K562 (cell line): Measurements from ENCODE around the gene RNFT1. TPM values are rescaled to one million over a fixed set of nuclear protein-coding genes. Genes with fewer than 3 reads are reported as not detected.

Experiments
- ADNP ChIP-seq: fragments of 200-800 bp; sonication (Bioruptor generic); IDR thresholded peaks from 2 replicates; pipeline ENCODE4 v1.6.1; 2016; ENCODE audit warnings: missing genetic modification characterization, missing compliant biosample characterization
- CCAR2 ChIP-seq: fragments of 200-400 bp; formaldehyde crosslinking; IDR thresholded peaks from 2 replicates; pipeline ENCODE4 v1.6.1; 2017; ENCODE audit warnings: mild to moderate bottlenecking, low read depth, low read length
- CCNT2 ChIP-seq: IDR thresholded peaks from 2 replicates; pipeline ENCODE4 v1.6.1; 2011; ENCODE audit warnings: borderline replicate concordance, low read depth, mild to moderate bottlenecking, moderate library complexity, mixed read lengths, low read length; ENCODE audit not compliant: insufficient read length; ENCODE audit errors: extremely low read depth
- EGR1 ChIP-seq: fragments of 450-650 bp; conservative IDR thresholded peaks from 2 replicates; pipeline ENCODE4 v1.6.1; 2017; ENCODE audit warnings: mild to moderate bottlenecking
- MTF1 ChIP-seq: fragments of 250-450 bp; sonication (Bioruptor Pico); IDR thresholded peaks from 2 replicates; pipeline ENCODE4 v1.9.0; 2021; ENCODE audit warnings: moderate library complexity, mild to moderate bottlenecking, inconsistent platforms, borderline replicate concordance
- MYBL2 ChIP-seq, 2 experiments: fragments of 450-650 bp in 1 of 2; sonication (generic) in 1 of 2; formaldehyde crosslinking in 1 of 2; IDR thresholded peaks; 2 replicates each; pipeline versions ENCODE4 v1.6.1 to v1.8.1; 2017 to 2022; ENCODE audit warnings: borderline replicate concordance in 1 of 2, inconsistent platforms in 1 of 2, low read depth in 1 of 2, mild to moderate bottlenecking in 1 of 2, missing genetic modification reagents in 1 of 2, moderate library complexity in 1 of 2
- NCOR1 ChIP-seq: fragments of 450-650 bp; IDR thresholded peaks from 2 replicates; pipeline ENCODE4 v1.6.1; 2016; ENCODE audit warnings: mild to moderate bottlenecking, moderate library complexity
- STAT5B ChIP-seq: fragments of 250-450 bp; sonication (Bioruptor Pico); IDR thresholded peaks from 2 replicates; pipeline ENCODE4 v1.8.0; 2021; ENCODE audit warnings: mild to moderate bottlenecking, inconsistent platforms
- TCF7L2 ChIP-seq: fragments of 150-350 bp; IDR thresholded peaks from 2 replicates; pipeline ENCODE4 v1.6.1; 2016; ENCODE audit warnings: low read depth, mild to moderate bottlenecking, low read length, moderate library complexity
- ZFPM2 ChIP-seq: fragments of 250-450 bp; sonication (Bioruptor Pico); IDR thresholded peaks from 2 replicates; pipeline ENCODE4 v1.5.1; 2022; ENCODE audit warnings: mild to moderate bottlenecking
- ZNF324 ChIP-seq: fragments of 250-450 bp; sonication (Bioruptor Pico); IDR thresholded peaks from 2 replicates; pipeline ENCODE4 v1.4.0; 2020; ENCODE audit warnings: mild to moderate bottlenecking
- polyA plus RNA-seq, 8 experiments: library from polyadenylated mRNA; depleted of rRNA in 4 of 8; stranded (reverse) in 5 of 8; unstranded in 3 of 8; fragments of >200 nt; fragmentation: Nextera tagmentation in 2 of 8; fragmentation: Illumina TruSeq in 1 of 8; extraction: Ambion mirVana in 2 of 8; extraction: Trizol in 1 of 8; gene quantifications; 2 replicates each; pipeline versions ENCODE4 v1.2.1 to v1.2.3, GENCODE V29; 2011 to 2014; ENCODE audit warnings: inconsistent platforms in 1 of 8, missing spikeins in 1 of 8
- total RNA-seq, 7 experiments: library from RNA; depleted of rRNA in 6 of 7; stranded (reverse); fragments of >200 nt in 6 of 7; fragmentation: Illumina TruSeq in 2 of 7; extraction: Trizol in 2 of 7; gene quantifications; 2 replicates each; pipeline versions ENCODE4 v1.2.1 to v1.2.3, GENCODE V29; 2011 to 2021; ENCODE audit warnings: low replicate concordance in 1 of 7
- TF ChIP-seq, protein P1 (sequence below), 2 experiments: fragments of 250-450 bp in 1 of 2; fragments of 450-650 bp in 1 of 2; sonication (Bioruptor Pico) in 1 of 2; IDR thresholded peaks; 2 replicates each; pipeline versions ENCODE4 v1.6.1 to v1.8.0; 2016 to 2021; ENCODE audit warnings: mild to moderate bottlenecking in 2 of 2, moderate library complexity in 2 of 2, missing compliant biosample characterization in 1 of 2, missing genetic modification characterization in 1 of 2
- TF ChIP-seq, protein P2 (sequence below), 2 experiments: fragments of 450-650 bp in 1 of 2; sonication (generic) in 1 of 2; formaldehyde crosslinking in 1 of 2; IDR thresholded peaks in 1 of 2; conservative IDR thresholded peaks in 1 of 2; 2 replicates each; pipeline versions ENCODE4 v1.6.1 to v1.8.1; 2016 to 2023; ENCODE audit warnings: mild to moderate bottlenecking in 2 of 2, moderate library complexity in 2 of 2, inconsistent platforms in 1 of 2, missing genetic modification reagents in 1 of 2
- TF ChIP-seq, protein P3 (sequence below), 2 experiments: fragments of 450-650 bp; IDR thresholded peaks; 2 replicates each; pipeline ENCODE4 v1.6.1; 2016; ENCODE audit warnings: mild to moderate bottlenecking in 2 of 2, borderline replicate concordance in 1 of 2, low read depth in 1 of 2, moderate library complexity in 1 of 2

RNFT1 gene
- total and polyA plus RNA-seq, 9 of the 15 experiments (the other 6 are each of a cell fraction or from before 2014, with no cell fraction given), result 15.8 to 61.3 (median 23.5) TPM

DNA sequence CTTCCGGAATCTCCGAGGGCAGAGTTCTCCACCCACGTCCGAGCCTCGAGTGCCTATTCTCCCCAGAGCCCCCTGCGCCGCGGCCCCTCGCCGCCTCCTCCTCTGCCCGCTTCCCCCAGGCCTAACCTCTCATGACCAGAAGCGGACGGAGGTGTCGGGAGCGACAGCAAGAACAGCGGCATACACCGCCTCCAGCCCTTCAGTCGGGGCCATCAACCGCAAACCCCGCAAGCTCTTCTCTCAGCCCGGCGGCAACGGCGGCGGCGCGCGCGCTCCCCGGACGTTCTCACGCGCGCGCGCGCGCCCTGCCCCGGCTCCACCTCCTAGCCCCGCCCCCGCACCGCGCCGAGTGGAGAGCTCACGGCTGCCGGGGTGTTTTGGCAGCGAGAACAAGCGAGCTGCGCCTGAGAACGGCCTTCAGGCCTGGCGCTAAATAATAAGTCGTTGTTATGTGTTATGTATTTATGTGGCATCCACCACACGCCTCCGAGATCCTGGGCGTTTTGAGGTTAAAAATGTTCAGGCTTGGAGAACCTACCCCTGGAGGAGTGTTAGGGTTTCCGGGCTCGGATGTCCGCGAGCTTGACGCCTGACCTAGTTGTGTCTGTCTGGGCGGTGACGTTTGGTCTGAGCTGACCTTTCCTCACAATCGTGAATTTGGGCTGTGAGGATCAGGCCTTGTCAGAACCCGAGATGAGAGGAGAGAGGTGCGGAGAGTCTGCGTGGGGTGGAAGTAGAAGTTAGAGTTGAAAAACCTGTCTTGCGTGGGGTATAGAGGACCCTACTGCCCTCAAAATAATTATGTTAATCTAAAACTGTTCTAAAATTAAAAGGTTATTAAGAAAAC is at the start of gene RNFT1 (continued):
- TF ChIP-seq, protein P1, sequence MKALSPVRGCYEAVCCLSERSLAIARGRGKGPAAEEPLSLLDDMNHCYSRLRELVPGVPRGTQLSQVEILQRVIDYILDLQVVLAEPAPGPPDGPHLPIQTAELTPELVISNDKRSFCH (CRISPR knock-in tag; IDR thresholded peaks at IDR 0.05), result no peak
- TF ChIP-seq, protein P1 (tag; IDR thresholded peaks at IDR 0.05), result peak; percentile 92
- peak; percentile 87 for TF ChIP-seq CCNT2
- peak; percentile 86 for TF ChIP-seq EGR1
- no peak for TF ChIP-seq CCAR2
- TF ChIP-seq ADNP (tag), result no peak
- peak; percentile 89 for TF ChIP-seq NCOR1
- TF ChIP-seq, protein P2, sequence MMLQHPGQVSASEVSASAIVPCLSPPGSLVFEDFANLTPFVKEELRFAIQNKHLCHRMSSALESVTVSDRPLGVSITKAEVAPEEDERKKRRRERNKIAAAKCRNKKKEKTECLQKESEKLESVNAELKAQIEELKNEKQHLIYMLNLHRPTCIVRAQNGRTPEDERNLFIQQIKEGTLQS (IDR thresholded peaks at IDR 0.05), result no peak
- TF ChIP-seq, protein P2 (CRISPR knock-in tag; conservative IDR thresholded peaks at IDR 0.05), result no peak
- TF ChIP-seq MYBL2 (IDR thresholded peaks at IDR 0.05; ENCODE audit: low read depth), result no peak
- no peak for TF ChIP-seq MYBL2 (CRISPR knock-in tag; IDR thresholded peaks at IDR 0.05; ENCODE audit: borderline replicate concordance)
- TF ChIP-seq, protein P3, sequence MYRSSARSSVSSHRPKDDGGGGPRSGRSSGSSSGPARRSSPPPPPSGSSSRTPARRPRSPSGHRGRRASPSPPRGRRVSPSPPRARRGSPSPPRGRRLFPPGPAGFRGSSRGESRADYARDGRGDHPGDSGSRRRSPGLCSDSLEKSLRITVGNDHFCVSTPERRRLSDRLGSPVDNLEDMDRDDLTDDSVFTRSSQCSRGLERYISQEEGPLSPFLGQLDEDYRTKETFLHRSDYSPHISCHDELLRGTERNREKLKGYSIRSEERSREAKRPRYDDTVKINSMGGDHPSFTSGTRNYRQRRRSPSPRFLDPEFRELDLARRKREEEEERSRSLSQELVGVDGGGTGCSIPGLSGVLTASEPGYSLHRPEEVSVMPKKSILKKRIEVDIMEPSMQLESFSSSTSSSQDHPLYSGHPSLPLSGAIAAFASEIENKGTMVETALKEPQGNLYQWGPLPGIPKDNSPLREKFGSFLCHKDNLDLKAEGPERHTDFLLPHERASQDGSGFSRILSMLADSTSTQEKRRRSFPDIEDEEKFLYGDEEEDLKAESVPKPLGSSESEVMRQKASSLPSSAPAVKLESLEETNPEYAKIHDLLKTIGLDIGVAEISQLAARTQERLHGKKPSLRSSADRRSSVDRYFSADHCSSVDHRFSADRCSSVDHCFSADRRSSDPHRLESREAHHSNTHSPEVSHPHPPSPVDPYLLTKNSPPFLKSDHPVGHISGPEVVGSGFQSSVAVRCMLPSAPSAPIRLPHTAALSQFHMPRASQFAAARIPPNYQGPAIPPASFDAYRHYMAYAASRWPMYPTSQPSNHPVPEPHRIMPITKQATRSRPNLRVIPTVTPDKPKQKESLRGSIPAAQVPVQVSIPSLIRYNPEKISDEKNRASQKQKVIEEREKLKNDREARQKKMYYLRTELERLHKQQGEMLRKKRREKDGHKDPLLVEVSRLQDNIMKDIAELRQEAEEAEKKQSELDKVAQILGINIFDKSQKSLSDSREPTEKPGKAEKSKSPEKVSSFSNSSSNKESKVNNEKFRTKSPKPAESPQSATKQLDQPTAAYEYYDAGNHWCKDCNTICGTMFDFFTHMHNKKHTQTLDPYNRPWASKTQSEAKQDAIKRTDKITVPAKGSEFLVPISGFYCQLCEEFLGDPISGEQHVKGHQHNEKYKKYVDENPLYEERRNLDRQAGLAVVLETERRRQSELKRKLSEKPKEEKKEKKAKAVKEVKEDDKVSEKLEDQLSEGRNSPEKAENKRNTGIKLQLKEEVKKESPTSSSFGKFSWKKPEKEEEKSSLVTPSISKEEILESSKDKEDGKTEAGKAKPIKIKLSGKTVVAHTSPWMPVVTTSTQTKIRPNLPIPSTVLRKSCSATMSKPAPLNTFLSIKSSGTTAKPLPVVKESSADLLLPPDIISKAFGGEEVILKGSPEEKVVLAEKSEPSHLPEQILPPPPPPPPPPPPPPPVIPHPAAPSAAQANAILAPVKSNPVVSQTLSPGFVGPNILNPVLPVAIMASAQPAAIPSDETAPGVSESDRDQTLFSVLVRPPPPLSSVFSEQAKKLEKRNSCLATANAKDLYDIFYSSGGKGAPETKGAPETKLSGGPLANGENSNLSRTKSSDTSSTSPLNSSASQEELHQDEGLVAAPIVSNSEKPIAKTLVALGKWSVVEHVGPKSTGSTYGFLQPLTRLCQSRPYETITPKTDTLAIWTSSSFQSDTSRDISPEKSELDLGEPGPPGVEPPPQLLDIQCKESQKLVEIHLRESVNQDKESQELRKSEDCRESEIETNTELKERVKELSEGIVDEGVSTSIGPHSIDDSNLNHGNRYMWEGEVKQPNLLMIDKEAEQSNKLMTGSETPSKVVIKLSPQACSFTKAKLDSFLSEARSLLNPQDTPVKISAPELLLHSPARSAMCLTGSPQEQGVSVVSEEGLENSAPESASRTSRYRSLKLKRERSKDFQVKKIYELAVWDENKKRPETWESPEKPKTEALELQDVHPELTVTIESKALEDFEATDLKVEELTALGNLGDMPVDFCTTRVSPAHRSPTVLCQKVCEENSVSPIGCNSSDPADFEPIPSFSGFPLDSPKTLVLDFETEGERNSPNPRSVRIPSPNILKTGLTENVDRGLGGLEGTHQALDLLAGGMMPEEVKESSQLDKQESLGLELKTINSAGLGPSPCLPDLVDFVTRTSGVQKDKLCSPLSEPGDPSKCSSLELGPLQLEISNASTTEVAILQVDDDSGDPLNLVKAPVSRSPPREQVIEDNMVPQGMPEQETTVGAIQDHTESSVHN (IDR thresholded peaks at IDR 0.05; ENCODE audit: borderline replicate concordance in 1 of 2, low read depth in 1 of 2), result 0 out of 4 replicates have a peak, but pooled peaks of 1 of the 2 experiments have one; percentile 48
- TF ChIP-seq ZFPM2 (CRISPR knock-in tag), result no peak
- TF ChIP-seq TCF7L2, result peak; percentile 80
- no peak for TF ChIP-seq ZNF324 (CRISPR knock-in tag)
- no peak for TF ChIP-seq STAT5B
- no peak for TF ChIP-seq MTF1 (CRISPR knock-in tag)
